ENCODE data around the gene PRKG2.
"Not testable (repeated sequence)": the region's sequence is repeated elsewhere in the genome, so short reads cannot be mapped to it uniquely, and the experiment has no call there.

PRKG2 gene

DNA sequence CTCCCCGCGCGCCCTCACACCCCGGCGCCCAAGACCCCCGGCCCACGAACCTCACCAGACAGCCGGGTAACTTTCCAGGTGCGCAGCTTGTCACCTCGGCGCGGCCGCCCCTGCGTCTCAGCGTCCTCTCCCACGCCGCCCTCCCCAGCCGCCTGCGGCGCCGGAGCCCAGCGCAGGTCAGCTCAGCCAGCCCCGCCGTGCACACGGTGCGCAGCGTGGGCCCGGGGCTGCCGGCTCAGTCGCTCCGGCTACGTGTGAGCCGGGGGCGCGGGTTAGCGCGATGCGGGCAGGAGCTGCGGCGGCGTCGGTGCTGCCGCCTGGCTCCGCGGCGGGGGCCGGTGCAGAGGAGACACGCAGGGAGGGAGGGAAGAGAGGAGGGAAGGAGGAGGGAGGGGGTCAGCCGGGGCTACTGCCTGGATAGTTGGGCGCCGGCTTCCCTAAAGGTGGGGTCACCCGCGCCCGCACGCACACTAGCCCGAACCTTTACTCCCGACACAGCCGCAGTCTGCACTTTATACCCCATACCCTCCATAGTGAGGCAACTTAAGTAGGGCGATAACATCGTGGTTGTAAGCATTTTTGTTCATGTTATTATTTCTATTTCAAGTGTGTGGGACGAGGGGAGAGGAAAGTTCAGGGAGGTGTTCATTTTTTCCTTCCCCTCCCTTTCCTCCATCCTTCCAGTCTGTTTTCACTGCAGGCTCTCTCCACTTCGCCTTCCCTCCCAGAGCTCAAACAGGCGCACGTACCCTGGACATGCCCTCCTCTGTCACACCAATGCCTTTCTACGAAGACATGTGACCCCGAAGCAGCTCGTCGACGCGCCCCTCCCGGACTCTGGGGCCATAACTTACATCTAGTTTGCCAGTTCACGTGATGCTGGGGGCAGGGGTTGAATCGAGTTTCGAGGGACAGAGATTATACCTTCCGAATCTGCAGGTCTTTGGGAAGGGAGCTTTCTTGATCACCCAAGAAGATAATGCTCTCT lies at the start of gene PRKG2:
Gene PRKG2, minus strand, starts transcription at position 342 of the 988 bp plus-strand sequence. CDS start 10,175 bp downstream, outside the sequence.
- no peak for FAIRE-seq

DNA sequence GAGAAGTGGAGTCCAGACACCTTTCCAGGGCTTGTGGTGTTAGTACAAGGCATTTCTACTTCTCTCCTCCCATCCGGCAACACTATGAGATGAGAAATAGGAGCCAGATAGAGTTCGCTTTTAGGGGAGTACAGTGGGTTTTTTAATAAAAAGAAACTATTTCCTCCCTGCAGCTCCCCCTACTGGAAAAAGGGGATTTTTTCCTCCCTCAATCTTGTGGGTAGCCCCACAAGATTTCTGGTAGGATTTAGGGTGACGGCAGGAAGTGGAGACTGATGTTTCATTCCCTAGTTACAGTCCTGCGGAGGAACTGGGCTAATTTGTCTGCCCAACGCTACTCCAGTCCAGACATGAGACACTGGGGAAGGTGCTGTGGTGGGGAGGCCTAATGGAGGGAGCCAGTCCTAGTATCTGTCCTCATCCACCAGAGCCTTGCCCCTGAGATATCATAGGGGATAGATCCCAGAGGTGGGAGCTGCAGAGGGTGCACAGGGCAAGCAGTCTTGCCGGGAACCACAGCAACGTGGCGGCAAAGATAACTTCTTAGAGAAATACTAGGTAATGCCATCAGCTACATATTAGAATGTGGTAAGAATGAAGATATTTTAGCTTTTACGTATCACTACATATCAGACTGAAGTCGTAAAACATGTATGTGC lies 45.5 kb upstream of the PRKG2 start:
- FAIRE-seq, result no peak

DNA sequence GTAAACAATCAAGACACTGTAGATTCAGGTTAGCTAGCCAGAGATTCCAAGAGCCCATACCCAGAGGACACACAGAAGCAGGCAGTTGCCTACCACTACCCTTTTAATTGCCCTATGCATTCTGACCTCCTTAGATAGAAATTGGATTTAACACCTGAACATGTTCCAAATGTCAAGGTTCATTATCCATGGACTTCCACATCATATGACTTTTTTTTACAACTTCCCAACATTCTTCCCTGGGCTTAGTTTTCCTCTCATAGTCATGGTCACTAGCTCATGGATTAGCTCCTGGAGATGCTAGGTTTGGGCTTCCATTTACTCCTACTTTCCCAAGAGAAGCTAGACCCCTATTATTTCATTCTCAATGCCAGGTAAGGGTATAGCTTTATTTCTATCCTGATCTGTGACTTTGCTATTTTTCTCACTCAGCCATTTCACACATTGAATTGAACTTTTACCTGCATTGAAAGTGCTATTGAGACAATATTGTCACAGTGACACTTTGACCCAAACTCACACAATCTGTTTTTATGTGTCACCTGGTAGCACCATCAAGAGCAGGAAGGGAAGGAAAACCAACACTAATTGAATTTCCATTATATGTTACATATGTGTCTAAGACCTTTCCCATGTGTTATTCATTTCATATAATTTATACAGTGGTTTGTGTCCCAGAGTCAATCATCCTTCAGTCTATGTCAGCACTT lies 44.0 kb upstream of the PRKG2 start:
- no peak for FAIRE-seq

DNA sequence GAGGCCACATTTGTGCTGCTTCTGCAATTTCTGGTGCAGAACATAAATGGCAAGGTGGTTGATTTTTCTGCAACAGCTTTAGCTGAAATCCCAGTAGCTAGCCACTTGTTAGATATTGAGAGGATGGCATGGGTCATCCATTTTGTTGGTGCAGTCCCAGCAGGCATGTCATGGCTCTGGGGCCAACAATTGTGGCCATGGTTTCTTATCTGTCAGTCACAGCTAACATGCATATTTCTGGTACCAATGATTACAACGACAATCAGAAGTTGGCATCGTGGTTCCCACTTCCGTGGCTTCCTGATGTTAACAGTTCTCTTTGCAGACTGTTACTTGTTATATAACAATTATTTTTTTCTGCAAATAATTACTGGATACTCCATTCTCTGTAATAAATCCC lies 42.8 kb upstream of the PRKG2 start:
- no peak for FAIRE-seq

DNA sequence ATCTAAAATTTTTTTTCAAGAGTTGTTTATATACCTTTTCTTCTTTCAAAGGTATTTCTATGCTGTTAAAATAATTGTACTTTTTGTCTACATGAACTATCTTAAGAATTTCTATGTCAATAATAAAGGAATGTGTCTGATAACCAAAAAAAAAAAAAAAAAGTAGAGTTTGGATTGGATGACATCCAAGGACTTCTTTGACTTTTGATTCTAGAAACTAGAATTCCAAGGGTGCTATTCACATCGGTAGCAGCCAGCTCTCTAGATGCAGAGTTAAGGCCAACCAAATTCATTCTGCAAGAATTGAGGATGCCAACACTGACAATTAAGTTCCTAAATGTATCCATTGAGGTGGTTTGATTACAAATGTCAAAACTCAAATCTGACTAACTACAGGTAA lies 42.0 kb upstream of the PRKG2 start:
- no peak for FAIRE-seq

DNA sequence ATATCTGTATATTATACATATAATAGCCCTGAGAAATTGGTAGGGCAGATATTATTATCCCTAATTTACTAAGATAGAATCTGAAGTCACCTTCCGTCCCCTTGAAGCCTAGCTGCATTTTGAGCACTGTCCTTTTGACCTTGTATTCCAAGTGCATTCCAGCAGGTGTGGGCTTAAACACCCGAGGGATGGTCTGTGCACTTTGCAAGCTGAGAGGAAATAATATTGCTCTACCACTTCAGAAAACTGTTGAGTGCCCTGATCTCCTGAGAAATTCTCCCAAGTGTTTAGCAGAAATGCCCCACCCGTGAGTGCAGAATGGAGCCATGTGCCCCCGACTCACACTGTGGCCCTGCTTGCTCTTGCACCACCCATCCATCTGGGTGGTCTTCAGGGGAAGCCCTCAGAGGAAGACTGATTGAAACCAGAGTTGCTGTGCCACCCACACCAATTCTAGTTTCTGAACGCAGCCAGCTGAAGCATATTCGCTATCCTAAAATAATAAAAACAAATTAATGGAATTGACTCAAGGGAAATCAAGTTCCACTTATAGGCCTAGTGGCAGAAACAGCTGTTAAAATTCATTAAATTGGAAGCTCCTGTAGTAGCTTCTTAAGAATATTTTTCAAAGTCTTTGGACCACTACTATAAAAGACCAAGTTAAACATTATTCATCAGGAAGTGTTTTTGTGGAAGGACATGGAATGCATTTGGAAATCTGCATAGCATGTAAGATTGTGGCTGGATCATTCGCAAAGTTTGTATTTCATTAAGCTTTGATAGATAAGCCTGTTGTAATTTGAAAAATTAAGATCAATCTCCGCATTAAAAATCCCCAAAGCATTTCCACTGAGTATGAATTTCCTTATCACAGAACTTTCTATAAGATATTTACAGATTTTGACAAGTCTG lies 41.3 kb upstream of the PRKG2 start:
- FAIRE-seq, result no peak

GRCh38 chr4:81255524-81255923 lies 40.5 kb upstream of the PRKG2 start:
- FAIRE-seq, result no peak

DNA sequence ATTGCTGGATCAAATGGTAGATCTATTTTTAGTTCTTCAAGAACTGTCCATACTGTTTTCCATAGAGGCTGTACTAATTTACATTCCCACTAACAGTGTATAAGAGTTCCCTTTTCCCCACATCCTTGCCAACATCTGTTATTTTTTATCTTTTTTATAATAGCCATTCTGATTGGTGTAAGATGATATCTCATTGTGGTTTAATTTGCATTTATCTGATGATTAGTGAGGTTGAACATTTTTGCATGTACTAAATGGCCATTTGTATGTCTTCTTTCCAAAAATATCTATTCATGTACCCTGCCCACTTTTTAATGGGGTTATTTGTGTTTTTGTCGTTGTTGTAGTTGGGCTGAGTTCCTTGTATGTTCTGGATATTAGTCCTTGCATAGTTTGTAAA lies 35.4 kb upstream of the PRKG2 start:
- FAIRE-seq, result no peak

DNA sequence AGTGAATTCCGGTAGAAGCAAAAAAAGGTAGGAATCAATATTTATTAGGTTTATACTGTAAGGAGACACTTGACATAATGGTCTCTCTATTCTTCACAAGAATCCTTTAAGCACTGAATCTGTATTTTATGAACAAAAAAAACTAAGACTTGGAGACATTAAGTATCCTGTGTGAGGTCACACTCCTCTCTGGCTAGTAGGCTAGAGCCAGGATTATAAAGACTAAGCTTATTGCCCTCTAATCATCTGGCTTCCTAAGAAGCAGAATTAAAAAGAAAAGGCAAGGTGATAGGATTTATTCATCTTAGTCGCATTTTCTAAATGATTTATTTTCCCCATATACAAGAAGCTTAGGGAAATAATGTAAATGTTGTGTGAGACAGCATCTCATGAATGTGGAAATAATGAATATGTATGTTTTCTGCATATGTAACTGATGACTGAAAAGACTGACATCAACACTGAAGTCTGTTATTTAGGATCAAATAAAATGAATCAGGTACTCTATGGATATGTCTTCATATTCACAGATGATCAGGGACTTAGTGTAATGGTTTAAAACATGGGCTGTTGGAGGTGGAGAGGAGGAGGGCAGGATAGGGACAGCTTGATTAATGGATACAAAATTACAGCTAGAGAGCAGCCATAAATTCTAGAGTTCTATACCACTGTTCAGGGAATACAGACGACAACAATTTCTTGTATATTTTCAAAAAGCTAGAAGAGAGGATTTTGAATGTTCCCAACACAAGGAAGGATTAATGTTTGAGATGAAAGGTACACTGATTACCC lies 30.4 kb upstream of the PRKG2 start:
- no peak for FAIRE-seq

GRCh38 chr4:81237791-81238190 lies 22.8 kb upstream of the PRKG2 start:
- no peak for FAIRE-seq

DNA sequence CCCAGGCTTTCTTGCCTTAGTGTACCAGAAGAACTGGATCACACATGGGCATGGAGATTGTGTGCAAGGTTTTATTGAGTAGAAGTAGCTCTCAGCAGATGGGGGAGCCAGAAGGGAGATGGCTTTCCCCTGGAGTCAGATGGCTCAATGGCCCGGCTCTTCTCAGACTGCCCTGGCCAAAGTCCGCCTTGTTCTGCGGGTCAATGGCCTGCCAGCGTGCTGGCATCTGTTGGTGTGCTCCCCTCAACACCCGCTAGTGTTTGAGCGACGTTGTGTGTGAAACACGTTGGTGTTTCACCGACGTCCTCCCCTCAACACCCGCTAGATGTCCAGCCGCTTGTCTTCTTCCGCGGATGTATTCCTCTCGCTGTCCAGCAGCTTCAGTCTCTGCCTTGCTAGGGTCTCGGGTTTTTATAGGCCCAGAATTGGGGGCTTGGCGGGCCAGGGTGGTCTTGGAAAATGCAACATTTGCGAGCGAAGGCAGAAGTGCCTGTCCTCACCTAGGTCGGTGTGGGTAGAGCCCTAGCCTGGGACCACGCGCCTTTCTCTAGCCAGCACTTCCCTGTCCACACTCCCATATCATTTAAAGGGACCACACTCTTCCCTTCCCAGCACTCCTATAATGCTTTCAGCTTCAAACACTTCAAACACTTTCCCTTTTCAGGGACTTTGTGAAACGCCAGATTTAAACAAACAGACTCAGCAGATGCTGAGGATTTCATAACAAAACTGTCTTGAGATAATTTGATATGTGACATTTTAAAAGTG lies 21.1 kb upstream of the PRKG2 start:
- FAIRE-seq, result no peak

DNA sequence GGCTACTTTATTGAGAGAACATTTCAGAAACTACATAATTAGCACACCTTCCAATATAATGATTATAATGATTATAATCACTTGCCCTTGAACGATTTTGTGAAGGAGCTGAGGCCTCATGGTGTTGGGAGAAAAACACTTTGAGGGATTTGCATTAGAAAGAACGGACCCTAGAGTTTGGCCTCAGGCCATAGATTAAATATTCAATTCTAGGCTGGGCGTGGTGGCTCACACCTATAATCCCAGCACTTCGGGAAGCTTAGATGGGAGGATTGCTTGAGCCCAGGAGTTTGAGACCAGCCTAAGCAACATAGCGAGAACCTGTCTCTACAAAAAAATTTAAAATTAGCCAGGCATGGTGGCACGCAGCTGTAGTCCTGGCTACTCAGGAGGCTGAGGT lies 12.9 kb upstream of the PRKG2 start:
- no peak for FAIRE-seq

DNA sequence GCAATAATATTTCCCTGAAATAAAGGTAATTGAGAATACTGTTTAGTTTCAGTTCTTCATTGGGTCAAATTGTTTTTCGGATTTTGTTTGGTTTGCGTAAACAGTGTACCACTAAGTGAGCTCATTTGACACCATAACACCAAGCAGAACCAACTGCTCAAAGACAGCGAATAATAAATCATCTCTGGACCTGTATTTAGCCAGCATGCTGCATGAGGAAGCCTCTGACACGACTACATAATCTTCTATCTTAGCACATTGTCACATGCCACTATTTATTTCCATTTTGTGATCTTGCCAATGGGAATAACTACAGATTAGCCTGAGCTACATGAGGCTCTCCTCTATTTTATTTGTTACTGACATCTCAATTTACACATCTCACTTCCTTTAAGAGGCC lies 12.1 kb upstream of the PRKG2 start:
- FAIRE-seq, result no peak

GRCh38 chr4:81225252-81225651 lies 10.2 kb upstream of the PRKG2 start:
- no peak for FAIRE-seq

GRCh38 chr4:81222082-81222472 lies 7.1 kb upstream of the PRKG2 start:
- not testable (repeated sequence) for FAIRE-seq

- no peak for FAIRE-seq
These were observed 6.5 kb upstream of the PRKG2 start for GRCh38 chr4:81221303-81222081.

DNA sequence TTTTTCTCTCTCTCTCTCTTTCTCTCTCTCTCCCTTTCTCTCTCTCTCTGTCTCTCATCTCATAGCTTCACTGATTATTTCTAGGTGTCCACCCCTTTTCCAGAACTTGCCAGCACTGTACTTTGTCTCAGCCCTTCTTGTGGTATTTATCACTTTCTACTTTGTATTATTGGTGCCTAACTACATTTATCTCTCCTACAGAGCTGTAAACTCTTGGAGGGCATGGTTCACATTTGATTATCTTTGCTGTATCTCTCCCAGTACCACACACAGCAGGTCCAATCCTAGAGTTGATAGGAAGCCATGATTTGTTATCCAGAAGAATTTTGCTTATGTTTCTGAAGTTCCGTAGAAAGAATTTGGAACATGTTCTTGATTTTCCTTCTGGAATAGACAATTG lies 5.2 kb upstream of the PRKG2 start:
- no peak for FAIRE-seq

GRCh38 chr4:81218206-81218605 lies 3.2 kb upstream of the PRKG2 start:
- FAIRE-seq, result no peak

DNA sequence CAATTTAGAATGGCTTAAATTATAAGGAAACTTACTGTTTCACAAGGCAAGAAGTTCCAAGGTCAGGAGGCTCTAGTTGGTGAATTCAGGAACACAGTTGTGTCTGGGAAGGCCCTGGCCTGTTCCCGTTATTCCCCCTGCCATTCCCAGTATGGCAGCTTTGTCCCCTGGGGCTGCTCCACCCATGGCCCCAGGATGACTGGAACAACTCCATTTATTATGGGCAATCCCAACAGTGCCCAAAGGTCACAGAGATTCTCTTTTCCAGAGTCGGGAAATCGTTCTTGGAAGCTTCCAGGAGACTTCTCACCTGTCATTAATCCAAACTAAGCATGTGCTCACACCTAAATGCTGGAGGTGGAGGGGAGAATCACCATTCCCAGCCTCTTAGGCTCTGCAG lies 2.8 kb upstream of the PRKG2 start:
- no peak for FAIRE-seq

DNA sequence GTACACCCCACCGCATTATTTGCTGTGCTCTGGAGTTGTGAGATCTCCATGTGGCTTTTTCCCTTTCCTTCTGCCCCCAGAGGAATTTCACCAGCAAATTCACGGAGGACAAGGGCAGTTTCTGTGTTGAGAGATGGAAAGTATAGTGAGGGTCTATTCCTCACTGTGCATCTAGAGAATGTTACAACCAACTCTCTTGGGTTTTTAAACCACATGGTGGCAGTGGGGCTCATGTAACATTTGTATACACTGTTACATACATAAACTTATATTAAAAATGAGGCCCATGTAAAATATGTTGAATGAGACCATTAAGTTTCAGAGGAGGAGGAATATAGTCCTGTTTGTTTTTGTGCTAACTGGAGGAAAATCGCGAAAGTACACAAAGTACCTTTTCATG lies 909 bp upstream of the PRKG2 start:
- FAIRE-seq, result no peak
